Motor neuron (in vitro differentiated cells): ENCODE results near the gene AGAP1. TPM values are rescaled to one million over a fixed set of nuclear protein-coding genes. Genes with fewer than 3 reads are reported as not detected.
A peak's percentile ranks its signal among the peaks of the same experiment; 100 is the strongest.
"Not testable (repeated sequence)": the region's sequence is repeated elsewhere in the genome, so short reads cannot be mapped to it uniquely, and the experiment has no call there.

Experiments used
- ATAC-seq, 8 experiments: fragments of 200-7000 bp; cut with Tn5 transposase; replicated peaks in 6 of 8; 2 replicates each; pipeline ENCODE4 v1.8.0; 2021; ENCODE audit warnings: mild to moderate bottlenecking in 8 of 8, moderate library complexity in 8 of 8
- H3K27ac ChIP-seq, 2 donors: fragments of 250-450 bp; sonication (Bioruptor Pico); 2 replicates each; pipeline ENCODE4 v1.9.0; 2021; ENCODE audit warnings: antibody characterized with exemption in 2 of 2, mild to moderate bottlenecking in 2 of 2, moderate library complexity in 1 of 2
- H3K4me1 ChIP-seq, 2 donors: fragments of 250-450 bp; sonication (Bioruptor Pico); replicated peaks in 1 of 2; 2 replicates each; pipeline ENCODE4 v1.6.1; 2021; ENCODE audit warnings: antibody characterized with exemption in 2 of 2, mild to moderate bottlenecking in 2 of 2, moderate library complexity in 1 of 2
- H3K4me3 ChIP-seq, 5 donors: fragments of 250-450 bp; sonication (Bioruptor Pico); 2 replicates each; pipeline ENCODE4 v1.9.0; 2021; ENCODE audit warnings: antibody characterized with exemption in 5 of 5, mild to moderate bottlenecking in 5 of 5, moderate library complexity in 4 of 5
- WGBS, 10 experiments: fragments of 450-650 bp; shearing (Covaris generic); methylation state at CpG; one replicate each; pipeline ENCODE4 v1.0.0; 2022; 5-methylcytosine and 5-hydroxymethylcytosine counted together
- in situ Hi-C, 9 experiments: fragments of 400-800 bp; cut with MboI; loops; one replicate each; pipeline ENCODE4 v1.15.0; 2021; ENCODE audit warnings: low sequenced_read_pairs in 9 of 9, low pct_unique_long_range_greater_than_20kb in 2 of 9; ENCODE audit not compliant: unreplicated experiment in 9 of 9
- total RNA-seq, 8 experiments: library from RNA; unstranded; fragments of 300-600 nt; gene quantifications; 2 replicates each; pipeline versions ENCODE4 v1.2.3 to v1.2.4, GENCODE V29; 2022

The AGAP1 gene
- total RNA-seq, 8 experiments from 2014 or later: 5.9 to 51.1 (median 34.3) TPM

GRCh38 chr2:235597081-235597615 lies 103.3 kb downstream of the AGAP1 start:
- Histone ChIP-seq H3K27ac (no peak overlapping the region), H3K4me1 (no peaks in the 10 kb centered on the region), H3K4me3 (no peak overlapping the region)
- ATAC-seq: no peak
- 89 to 100% (median 100%) methylated on average over 2 to 3 of the region's 5 CpGs; no CpG with 5 or more reads in 7 of the 10 experiments for WGBS, 10 experiments
- in situ Hi-C loops: loop anchor here in 5 of 9 experiments (25.0 kb wide), 1 partner anchor 460 kb away; no protein-coding TSS in a partner anchor

- H3K4me3 ChIP-seq: no peak overlapping the region
- in situ Hi-C loops: loop anchor here in 5 of 9 experiments (25.0 kb wide), 1 partner anchor 461 kb away; no protein-coding TSS in a partner anchor
- 75 to 100% (median 86%) methylated on average over 1 to 6 of the region's 19 CpGs; no CpG with 5 or more reads in 3 of the 10 experiments for WGBS, 10 experiments
- no peaks in the 10 kb centered on the region for H3K4me1 ChIP-seq
- H3K27ac ChIP-seq: no peak overlapping the region
- ATAC-seq: no peak
These were observed 104.2 kb downstream of the AGAP1 start for GRCh38 chr2:235598026-235598425.

- WGBS, 10 experiments: 31 to 100% (median 84%) methylated on average over 3 to 17 of the region's 20 CpGs; no CpG with 5 or more reads in 1 of the 10 experiments
- in situ Hi-C loops: loop anchor here in 5 of 9 experiments (25.0 kb wide), 1 partner anchor 462 kb away; no protein-coding TSS in a partner anchor
- Histone ChIP-seq H3K4me1 (no peaks in the 10 kb centered on the region), H3K4me3 (no peak overlapping the region), H3K27ac (no peak overlapping the region)
- peak in 2 of 8 experiments; percentile 64 to 74 for ATAC-seq
These were observed 105.0 kb downstream of the AGAP1 start for GRCh38 chr2:235598532-235599531.

GRCh38 chr2:235599596-235600338 lies 105.9 kb downstream of the AGAP1 start:
- Histone ChIP-seq H3K27ac (no peak overlapping the region), H3K4me1 (peaks cover 0 to under 1% of the 10 kb centered on the region in 2 donors), H3K4me3 (no peak overlapping the region)
- WGBS, 10 experiments: 52 to 100% (median 90%) methylated on average over 1 to 8 of the region's 16 CpGs; no CpG with 5 or more reads in 2 of the 10 experiments
- in situ Hi-C loops: loop anchor here in 6 of 9 experiments (10.0 to 25.0 kb wide), 3 partner anchors 138 to 462 kb away; no protein-coding TSS in a partner anchor
- peak in 5 of 8 experiments; percentile 38 to 50 (median 43) for ATAC-seq

- H3K27ac ChIP-seq: no peak overlapping the region
- peaks cover 4 to 7% of the 10 kb centered on the region in 2 donors for H3K4me1 ChIP-seq
- ATAC-seq: no peak
- in situ Hi-C loops: loop anchor here in 5 of 9 experiments (10.0 to 25.0 kb wide), 2 partner anchors 137 to 144 kb away; no protein-coding TSS in a partner anchor
- WGBS, 10 experiments: 0 to 89% (median 65%) methylated on average over 1 to 4 of the region's 4 CpGs; no CpG with 5 or more reads in 2 of the 10 experiments
- no peak overlapping the region for H3K4me3 ChIP-seq
These were observed 106.6 kb downstream of the AGAP1 start for GRCh38 chr2:235600406-235600805.

- in situ Hi-C loops: loop anchor here in 5 of 9 experiments (10.0 to 25.0 kb wide), 2 partner anchors 136 to 144 kb away; no protein-coding TSS in a partner anchor
- H3K27ac ChIP-seq: no peak overlapping the region
- ATAC-seq: no peak
These were observed 107.1 kb downstream of the AGAP1 start for GRCh38 chr2:235600926-235601325.

GRCh38 chr2:235601960-235602704 lies 108.3 kb downstream of the AGAP1 start:
- 0 to 100% (median 93%) methylated on average over 1 to 11 of the region's 12 CpGs; no CpG with 5 or more reads in 1 of the 10 experiments for WGBS, 10 experiments
- in situ Hi-C loops: loop anchor here in 5 of 9 experiments (10.0 to 25.0 kb wide), 2 partner anchors 135 to 143 kb away; no protein-coding TSS in a partner anchor
- Histone ChIP-seq H3K4me1 (peaks cover 15 to 23% of the 10 kb centered on the region in 2 donors), H3K27ac (no peak overlapping the region), H3K4me3 (no peak overlapping the region)
- ATAC-seq: no peak

More at GRCh38 chr2:235600926-235601325, 107.1 kb downstream of the AGAP1 start:
- Histone ChIP-seq H3K4me1 (peaks cover 5 to 11% of the 10 kb centered on the region in 2 donors), H3K4me3 (no peak overlapping the region)
- WGBS, 10 experiments: 54 to 100% (median 83%) methylated on average over 1 to 4 of the region's 5 CpGs; no CpG with 5 or more reads in 1 of the 10 experiments

- in situ Hi-C loops: loop anchor here in 5 of 9 experiments (10.0 to 25.0 kb wide), 2 partner anchors 134 to 142 kb away; no protein-coding TSS in a partner anchor
- ATAC-seq, H3K4me3 ChIP-seq, H3K27ac ChIP-seq: not testable (repeated sequence)
- WGBS, 10 experiments: 0 to 100% (median 75%) methylated on average over 1 of the region's 7 CpGs; no CpG with 5 or more reads in 7 of the 10 experiments
- peaks cover 24 to 29% of the 10 kb centered on the region in 2 donors for H3K4me1 ChIP-seq
These were observed 109.1 kb downstream of the AGAP1 start for GRCh38 chr2:235602971-235603370.

- H3K27ac ChIP-seq: no peak overlapping the region
- H3K4me1 ChIP-seq: peaks cover 24 to 32% of the 10 kb centered on the region in 2 donors
- no peak overlapping the region for H3K4me3 ChIP-seq
- ATAC-seq: no peak
- 80 to 100% (median 97%) methylated on average over 1 to 8 of the region's 8 CpGs for WGBS, 10 experiments
- in situ Hi-C loops: loop anchor here in 5 of 9 experiments (10.0 to 25.0 kb wide), 2 partner anchors 134 to 141 kb away; no protein-coding TSS in a partner anchor
These were observed 109.8 kb downstream of the AGAP1 start for GRCh38 chr2:235603659-235604058.

GRCh38 chr2:235605312-235606003 lies 111.6 kb downstream of the AGAP1 start:
- in situ Hi-C loops: loop anchor here in 5 of 9 experiments (10.0 to 25.0 kb wide), 2 partner anchors 132 to 139 kb away; no protein-coding TSS in a partner anchor
- WGBS, 10 experiments: 6 to 24% (median 10%) methylated on average over 3 to 19 of the region's 22 CpGs
- ATAC-seq: peak; percentile 98 to 100 (median 100)
- Histone ChIP-seq H3K4me1 (peaks cover 24 to 35% of the 10 kb centered on the region in 2 donors), H3K4me3 (peak overlapping the region; percentile 10 to 25 (median 23)), H3K27ac (peak overlapping the region in 1 of 2 donors; percentile 53)
